ENCODE measurements around the gene CCDC69.

DNA sequence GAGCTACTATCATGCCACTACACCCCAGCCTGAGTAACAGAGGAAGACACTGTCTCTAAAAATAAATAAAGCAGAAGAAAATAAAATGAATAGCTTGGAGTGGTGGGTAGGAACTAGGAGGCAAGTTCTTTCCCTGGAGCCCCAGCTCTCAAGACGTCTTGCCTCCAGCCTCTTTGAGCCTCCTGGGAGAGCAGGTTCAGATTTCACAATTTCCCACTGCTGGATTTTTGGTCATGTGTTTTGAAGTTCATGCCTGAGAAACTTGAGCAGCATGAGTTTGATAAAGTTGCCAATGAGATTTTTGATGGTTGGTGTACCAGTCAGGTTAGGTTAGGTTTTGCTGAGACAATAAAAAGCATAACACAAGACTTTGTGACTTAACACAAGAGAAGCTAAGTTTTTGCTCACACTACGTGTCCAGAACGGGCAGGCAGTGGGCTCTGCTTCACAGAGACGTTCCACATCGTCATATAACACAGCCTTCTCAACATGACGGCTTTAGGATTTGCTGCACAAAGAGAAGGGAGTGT lies 4.1 kb upstream of the CCDC69 start:
- TF ChIP-seq EZH2 (IDR thresholded peaks at IDR 0.05) (no peak), EZH2phosphoT487 (IDR thresholded peaks at IDR 0.05) (no peak)
- TF ChIP-seq, protein P1, sequence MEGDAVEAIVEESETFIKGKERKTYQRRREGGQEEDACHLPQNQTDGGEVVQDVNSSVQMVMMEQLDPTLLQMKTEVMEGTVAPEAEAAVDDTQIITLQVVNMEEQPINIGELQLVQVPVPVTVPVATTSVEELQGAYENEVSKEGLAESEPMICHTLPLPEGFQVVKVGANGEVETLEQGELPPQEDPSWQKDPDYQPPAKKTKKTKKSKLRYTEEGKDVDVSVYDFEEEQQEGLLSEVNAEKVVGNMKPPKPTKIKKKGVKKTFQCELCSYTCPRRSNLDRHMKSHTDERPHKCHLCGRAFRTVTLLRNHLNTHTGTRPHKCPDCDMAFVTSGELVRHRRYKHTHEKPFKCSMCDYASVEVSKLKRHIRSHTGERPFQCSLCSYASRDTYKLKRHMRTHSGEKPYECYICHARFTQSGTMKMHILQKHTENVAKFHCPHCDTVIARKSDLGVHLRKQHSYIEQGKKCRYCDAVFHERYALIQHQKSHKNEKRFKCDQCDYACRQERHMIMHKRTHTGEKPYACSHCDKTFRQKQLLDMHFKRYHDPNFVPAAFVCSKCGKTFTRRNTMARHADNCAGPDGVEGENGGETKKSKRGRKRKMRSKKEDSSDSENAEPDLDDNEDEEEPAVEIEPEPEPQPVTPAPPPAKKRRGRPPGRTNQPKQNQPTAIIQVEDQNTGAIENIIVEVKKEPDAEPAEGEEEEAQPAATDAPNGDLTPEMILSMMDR (IDR thresholded peaks at IDR 0.05) = no peak

Data from neural progenitor cell (in vitro differentiated cells).